HUES64 (cell line): Measurements from ENCODE around the gene RAB3IL1.

Source experiments
- H3K27ac ChIP-seq: 2 replicates; pipeline ENCODE4 v1.7.0; 2013; ENCODE audit warnings: low read depth, low read length, inconsistent platforms
- H3K27me3 ChIP-seq: 2 replicates; pipeline ENCODE4 v1.6.1; 2013; ENCODE audit warnings: mild to moderate bottlenecking, low read length; ENCODE audit not compliant: insufficient read depth
- H3K36me3 ChIP-seq: 2 replicates; pipeline ENCODE4 v1.6.1; 2013; ENCODE audit warnings: mild to moderate bottlenecking, low read length; ENCODE audit not compliant: insufficient read depth
- H3K4me1 ChIP-seq: 2 replicates; pipeline ENCODE4 v1.6.1; 2013; ENCODE audit warnings: mild to moderate bottlenecking, low read length, moderate library complexity; ENCODE audit not compliant: insufficient read depth
- H3K4me3 ChIP-seq: 2 replicates; pipeline ENCODE4 v1.5.1; 2013; ENCODE audit warnings: mild to moderate bottlenecking, low read length, moderate library complexity
- H3K9ac ChIP-seq: 2 replicates; pipeline ENCODE4 v1.6.1; 2013; ENCODE audit warnings: mild to moderate bottlenecking, low read depth, low read length
- H3K9me3 ChIP-seq: 2 replicates; pipeline ENCODE4 v1.6.1; 2013; ENCODE audit warnings: low read depth, low read length; ENCODE audit not compliant: insufficient read depth
- WGBS: fragments of 150-250, 120-280 bp; methylation state at CpG from one replicate; pipeline ENCODE4 v1.1.7; 2013; ENCODE audit warnings: missing lambda C conversion rate; 5-methylcytosine and 5-hydroxymethylcytosine counted together

RAB3IL1 gene

GRCh38 chr11:61900251-61900650, 17.1 kb downstream of the RAB3IL1 start:
- H3K36me3 ChIP-seq, result no peaks in the 10 kb centered on the region
- H3K4me1 ChIP-seq, result peaks cover 5% of the 10 kb centered on the region
- H3K4me3 ChIP-seq, result no peak overlapping the region
- WGBS, result 94% methylated on average over 17 of the region's 17 CpGs
- H3K27ac ChIP-seq, result no peak overlapping the region
- no peak overlapping the region for H3K9ac ChIP-seq
- no peaks in the 10 kb centered on the region for H3K27me3 ChIP-seq
- no peaks in the 10 kb centered on the region for H3K9me3 ChIP-seq

DNA sequence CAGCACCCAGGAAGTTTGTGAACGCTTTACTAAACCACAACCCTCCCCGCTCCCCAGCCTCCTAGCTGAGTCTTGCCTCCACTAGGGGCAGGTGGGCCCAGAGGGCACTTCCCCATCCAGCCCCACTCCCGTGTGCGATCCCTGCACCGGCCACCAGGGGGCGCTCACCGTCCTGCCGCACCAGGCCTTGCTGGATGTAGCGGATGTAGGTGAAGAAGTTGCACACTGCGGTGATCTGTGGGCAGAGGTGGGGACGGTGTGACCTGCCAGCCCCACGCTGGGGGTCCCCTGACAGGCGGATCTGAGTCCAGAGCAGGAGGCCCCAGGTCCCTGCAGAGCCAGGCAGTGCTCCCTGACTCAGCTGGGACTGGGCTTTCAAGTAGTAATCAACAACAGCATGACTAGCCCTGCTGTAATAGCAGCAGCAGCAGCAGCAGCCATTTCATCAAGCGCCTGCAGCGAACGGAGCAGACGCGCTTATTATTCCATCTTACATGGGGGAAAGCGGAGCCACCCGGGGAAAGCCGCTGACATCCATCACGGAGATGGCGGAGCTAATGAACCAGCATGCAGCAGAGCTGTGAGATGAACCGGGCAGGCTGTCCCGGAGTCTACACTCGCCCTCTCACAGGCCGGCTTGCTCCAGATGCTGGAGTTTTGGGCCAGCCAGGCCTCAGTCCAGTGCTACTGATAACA, 18.1 kb downstream of the RAB3IL1 start:
- Histone ChIP-seq H3K27ac (no peak overlapping the region), H3K27me3 (no peaks in the 10 kb centered on the region), H3K9me3 (no peaks in the 10 kb centered on the region), H3K4me1 (peaks cover 3% of the 10 kb centered on the region; the same call in 1 of the 2 replicates), H3K4me3 (no peak overlapping the region), H3K9ac (no peak overlapping the region), H3K36me3 (no peaks in the 10 kb centered on the region)
- 57% methylated on average over 27 of the region's 27 CpGs for WGBS

DNA sequence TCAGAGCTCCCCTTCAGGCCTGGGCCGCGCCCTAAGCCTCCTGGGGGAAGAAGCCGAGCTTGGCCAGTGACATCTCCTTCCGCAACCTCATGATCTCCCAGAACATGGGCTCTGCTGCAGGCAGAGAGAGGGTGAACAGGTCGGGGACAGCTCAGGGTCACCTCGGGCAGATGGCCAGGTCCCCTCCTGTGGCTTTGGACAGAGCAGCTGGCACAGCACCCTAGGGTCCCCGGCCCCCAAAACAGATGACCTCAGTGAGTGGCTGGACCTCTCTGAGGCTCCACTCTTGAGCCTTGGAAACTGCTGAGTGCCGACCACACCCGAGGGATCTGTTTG, 19.2 kb downstream of the RAB3IL1 start:
- 89% methylated on average over 9 of the region's 9 CpGs for WGBS
- Histone ChIP-seq H3K27ac (no peak overlapping the region), H3K9me3 (no peaks in the 10 kb centered on the region), H3K27me3 (no peaks in the 10 kb centered on the region), H3K4me1 (no peaks in the 10 kb centered on the region; the same call in 1 of the 2 replicates), H3K4me3 (no peak overlapping the region), H3K9ac (no peak overlapping the region), H3K36me3 (no peaks in the 10 kb centered on the region)

DNA sequence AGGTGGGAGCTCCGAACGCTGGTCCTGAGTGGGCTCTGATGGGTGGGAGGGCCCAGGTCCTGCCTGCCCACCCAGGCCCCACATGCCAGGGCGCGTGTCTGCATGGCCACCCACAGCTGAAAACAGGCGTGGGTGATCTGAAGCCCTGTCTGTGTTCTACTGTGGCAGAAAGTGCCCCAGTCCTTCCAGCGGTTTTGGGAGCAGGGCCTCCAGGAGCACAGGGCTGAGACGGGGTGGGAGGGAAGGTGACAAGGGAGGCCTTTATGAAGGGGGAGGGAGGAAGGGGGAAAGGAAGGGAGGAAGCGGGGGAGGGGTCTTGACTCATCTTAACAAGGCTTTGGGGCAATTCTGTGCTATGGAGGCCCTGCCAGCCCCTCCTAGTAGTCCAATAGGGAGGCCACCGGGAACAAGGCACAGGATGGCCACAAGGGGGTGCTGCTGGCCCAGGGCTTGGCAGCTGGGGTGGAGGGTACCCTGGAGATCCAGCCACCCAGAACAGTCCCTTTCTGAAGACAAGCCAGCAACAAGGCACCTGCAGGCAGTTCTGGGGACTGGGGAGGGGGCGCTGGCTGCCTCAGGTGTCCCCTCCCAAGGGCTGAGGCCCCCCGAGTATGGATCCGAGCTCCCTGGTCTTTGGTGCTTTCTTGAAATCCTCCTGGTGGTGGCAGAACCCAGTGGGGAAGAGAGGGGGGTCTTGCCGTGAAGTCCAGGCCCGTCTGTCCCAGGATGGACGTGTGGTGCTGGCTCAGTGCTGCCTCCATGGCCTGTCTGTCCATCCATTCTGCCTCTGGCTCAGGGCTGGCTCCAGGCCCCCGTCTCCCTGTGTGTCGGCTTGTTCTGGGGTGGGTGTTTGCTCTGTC, 19.7 kb downstream of the RAB3IL1 start:
- WGBS, result 62% methylated on average over 17 of the region's 17 CpGs
- Histone ChIP-seq H3K27ac (no peak overlapping the region), H3K4me3 (no peak overlapping the region), H3K27me3 (no peaks in the 10 kb centered on the region), H3K4me1 (no peaks in the 10 kb centered on the region; the same call in 1 of the 2 replicates), H3K9me3 (no peaks in the 10 kb centered on the region), H3K36me3 (no peaks in the 10 kb centered on the region), H3K9ac (no peak overlapping the region)

DNA sequence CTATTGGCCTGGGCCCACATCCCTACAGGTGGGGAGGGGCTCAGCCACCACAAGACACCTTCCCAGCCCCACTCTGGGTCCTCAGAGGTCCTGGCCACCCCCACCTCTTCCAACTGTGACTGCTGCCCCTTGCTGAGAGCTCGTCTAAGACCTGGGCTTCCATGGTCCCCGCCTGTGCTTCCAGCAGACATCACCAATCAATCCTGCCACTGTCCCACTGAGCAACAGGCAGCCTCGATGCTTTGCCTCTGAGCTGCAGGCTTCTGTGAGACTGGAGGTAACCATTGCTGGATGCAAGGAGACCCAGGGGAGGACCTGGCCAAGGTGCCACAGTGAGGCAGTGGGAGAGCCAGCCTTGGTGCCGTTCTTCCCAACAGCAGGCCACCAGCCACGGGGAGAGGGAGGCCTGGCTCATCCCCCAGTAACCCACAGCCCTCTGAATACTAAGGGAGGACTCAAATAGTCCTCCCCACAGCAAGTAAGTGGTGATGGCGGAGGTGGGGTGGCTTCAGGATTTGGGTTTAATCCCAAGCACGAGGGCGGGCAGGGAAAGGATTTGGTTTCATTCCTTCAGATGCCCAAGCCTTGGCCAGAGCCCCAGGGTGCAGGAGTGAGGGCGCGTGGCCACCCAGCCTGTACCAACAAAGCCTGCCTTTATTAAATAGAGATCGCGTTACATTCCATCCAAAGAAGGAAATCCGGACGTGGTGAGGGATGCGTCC, 20.5 kb downstream of the RAB3IL1 start:
- no peak overlapping the region for H3K9ac ChIP-seq
- H3K36me3 ChIP-seq, result no peaks in the 10 kb centered on the region
- H3K9me3 ChIP-seq, result no peaks in the 10 kb centered on the region
- H3K27ac ChIP-seq, result no peak overlapping the region
- H3K27me3 ChIP-seq, result peaks cover 3% of the 10 kb centered on the region; the same call in 1 of the 2 replicates
- H3K4me3 ChIP-seq, result no peak overlapping the region
- 86% methylated on average over 15 of the region's 15 CpGs for WGBS
- no peaks in the 10 kb centered on the region; the same call in 1 of the 2 replicates for H3K4me1 ChIP-seq

DNA sequence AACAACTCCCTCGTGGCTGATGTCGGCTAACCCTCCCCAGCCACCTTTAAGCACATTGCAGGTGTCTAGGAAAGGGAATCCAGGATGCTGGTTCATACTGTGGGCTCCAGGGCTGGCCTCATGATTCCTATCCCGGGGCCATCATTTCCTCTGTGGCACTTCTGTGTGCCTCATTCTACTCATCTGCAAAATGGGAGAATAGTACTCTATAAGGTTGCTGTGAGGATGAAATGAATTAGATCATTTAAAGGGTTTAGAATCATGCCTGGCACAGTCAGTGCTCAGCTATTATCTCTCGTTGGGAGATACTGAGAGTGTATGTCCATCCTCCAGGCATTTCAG, 21.7 kb downstream of the RAB3IL1 start:
- Histone ChIP-seq H3K36me3 (no peaks in the 10 kb centered on the region), H3K27ac (no peak overlapping the region), H3K4me1 (no peaks in the 10 kb centered on the region; the same call in 1 of the 2 replicates), H3K27me3 (peaks cover 3% of the 10 kb centered on the region), H3K9me3 (no peaks in the 10 kb centered on the region), H3K4me3 (no peak overlapping the region), H3K9ac (no peak overlapping the region)
- 91% methylated on average over 4 of the region's 4 CpGs for whole genome bisulfite sequencing

- no peaks in the 10 kb centered on the region for H3K9me3 ChIP-seq
- H3K4me1 ChIP-seq, result peaks cover 5% of the 10 kb centered on the region
- WGBS, result 92% methylated on average over 14 of the region's 17 CpGs
- H3K27ac ChIP-seq, result no peak overlapping the region
- no peaks in the 10 kb centered on the region for H3K36me3 ChIP-seq
- no peak overlapping the region for H3K9ac ChIP-seq
- H3K4me3 ChIP-seq, result no peak overlapping the region
- peaks cover 3% of the 10 kb centered on the region for H3K27me3 ChIP-seq
Measured at GRCh38 chr11:61895046-61895717, 22.2 kb downstream of the RAB3IL1 start.

DNA sequence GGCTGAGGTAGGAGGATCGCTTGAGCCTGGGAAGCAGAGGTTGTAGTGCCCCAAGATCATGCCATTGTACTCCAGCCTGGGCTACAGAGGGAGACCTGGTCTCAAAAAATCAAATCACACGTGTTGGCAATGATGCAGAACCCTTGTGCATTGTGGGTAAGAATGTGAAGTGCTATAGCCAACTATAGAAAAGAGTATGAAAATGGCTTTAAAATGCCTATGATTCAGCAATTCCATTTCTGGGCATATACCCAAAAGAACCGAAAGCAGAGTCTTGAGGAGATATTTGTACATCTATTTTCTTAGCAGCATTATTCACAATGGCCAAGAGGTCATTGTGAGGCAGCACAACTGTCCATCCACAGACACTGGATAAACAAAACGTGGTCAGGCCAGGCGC, 23.4 kb downstream of the RAB3IL1 start:
- Histone ChIP-seq H3K9ac (no peak overlapping the region), H3K27me3 (peaks cover 3% of the 10 kb centered on the region), H3K4me1 (peaks cover 6% of the 10 kb centered on the region), H3K27ac (no peak overlapping the region), H3K4me3 (no peak overlapping the region), H3K36me3 (no peaks in the 10 kb centered on the region), H3K9me3 (no peaks in the 10 kb centered on the region)
- WGBS, result 87% methylated on average over 5 of the region's 5 CpGs

GRCh38 chr11:61892085-61892370, 25.3 kb downstream of the RAB3IL1 start:
- peaks cover 6% of the 10 kb centered on the region; the same call in 1 of the 2 replicates for H3K4me1 ChIP-seq
- WGBS, result 32% methylated on average over 12 of the region's 12 CpGs
- no peak overlapping the region for H3K9ac ChIP-seq
- H3K27ac ChIP-seq, result no peak overlapping the region; the same call in 1 of the 2 replicates
- no peaks in the 10 kb centered on the region for H3K9me3 ChIP-seq
- H3K4me3 ChIP-seq, result peak overlapping the region; percentile 69
- no peaks in the 10 kb centered on the region for H3K36me3 ChIP-seq
- H3K27me3 ChIP-seq, result peaks cover 3% of the 10 kb centered on the region

DNA sequence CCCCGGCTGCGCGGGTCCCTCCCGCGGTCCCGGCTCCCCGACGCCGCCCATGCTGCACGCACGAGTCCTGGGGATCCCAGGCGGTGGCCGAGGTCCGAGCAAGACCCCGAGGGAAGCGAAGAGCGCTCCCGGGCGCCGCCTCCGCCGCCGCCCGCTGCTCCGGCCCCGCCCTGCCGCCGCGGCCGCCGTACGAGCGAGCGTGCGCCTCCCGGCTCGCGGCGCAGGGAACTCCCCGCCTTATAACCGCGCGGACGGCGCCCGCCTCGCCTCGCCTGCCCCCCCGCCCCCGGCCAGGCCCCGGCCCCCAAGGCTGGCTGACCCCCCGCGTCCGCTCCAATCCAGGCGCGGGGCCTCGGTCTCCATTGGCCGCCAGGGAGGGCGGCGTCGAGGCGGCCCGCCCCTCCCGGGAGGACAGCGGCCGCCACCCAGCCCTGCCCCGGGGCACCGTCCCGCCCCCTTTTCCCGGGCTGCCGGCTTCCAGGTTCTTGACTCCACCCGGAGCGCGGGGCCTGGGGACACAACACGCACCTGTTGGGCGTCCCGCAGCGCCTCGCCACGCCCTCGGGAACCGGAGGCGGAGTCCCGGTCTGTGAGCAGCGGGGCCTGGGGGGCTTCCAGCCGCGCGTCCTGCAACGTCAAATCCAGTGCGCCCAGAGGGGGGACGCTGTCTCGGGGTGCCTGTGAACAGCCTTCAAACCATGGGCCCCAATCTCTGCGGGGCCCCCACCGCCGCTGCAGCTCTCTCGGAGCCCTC, 25.9 kb downstream of the RAB3IL1 start, which contains the start of gene FADS3:
TSS of gene FADS3 (minus strand) at position 215 of the 754 bp plus-strand sequence. CDS start at position 51, 164 bp downstream.
- no peaks in the 10 kb centered on the region for H3K9me3 ChIP-seq
- no peak within 1 kb of the TSS; the same call in 1 of the 2 replicates for H3K27ac ChIP-seq
- peaks cover 3% of the 10 kb centered on the region for H3K27me3 ChIP-seq
- H3K9ac ChIP-seq, result peak within 1 kb of the TSS; percentile 65
- under 1% methylated on average over 96 of the region's 96 CpGs for WGBS
- no peaks in the 10 kb centered on the region for H3K36me3 ChIP-seq
- H3K4me1 ChIP-seq, result peaks cover 6% of the 10 kb centered on the region; the same call in 1 of the 2 replicates
- H3K4me3 ChIP-seq, result peak within 1 kb of the TSS; percentile 69
